Measurements from ENCODE around the gene MSLN.

GRCh38 chr16:772959-773358 is 12.4 kb downstream of the MSLN start:
- TF ChIP-seq CTCF (IDR thresholded peaks at IDR 0.05): no peak
- no peak for TF ChIP-seq POLR2A (IDR thresholded peaks at IDR 0.05)
- no peak for TF ChIP-seq POLR2AphosphoS5 (IDR thresholded peaks at IDR 0.05)
